ENCODE measurements around the gene HDAC10.
"Not testable (repeated sequence)": the region's sequence is repeated elsewhere in the genome, so short reads cannot be mapped to it uniquely, and the experiment has no call there.

The HDAC10 gene

DNA sequence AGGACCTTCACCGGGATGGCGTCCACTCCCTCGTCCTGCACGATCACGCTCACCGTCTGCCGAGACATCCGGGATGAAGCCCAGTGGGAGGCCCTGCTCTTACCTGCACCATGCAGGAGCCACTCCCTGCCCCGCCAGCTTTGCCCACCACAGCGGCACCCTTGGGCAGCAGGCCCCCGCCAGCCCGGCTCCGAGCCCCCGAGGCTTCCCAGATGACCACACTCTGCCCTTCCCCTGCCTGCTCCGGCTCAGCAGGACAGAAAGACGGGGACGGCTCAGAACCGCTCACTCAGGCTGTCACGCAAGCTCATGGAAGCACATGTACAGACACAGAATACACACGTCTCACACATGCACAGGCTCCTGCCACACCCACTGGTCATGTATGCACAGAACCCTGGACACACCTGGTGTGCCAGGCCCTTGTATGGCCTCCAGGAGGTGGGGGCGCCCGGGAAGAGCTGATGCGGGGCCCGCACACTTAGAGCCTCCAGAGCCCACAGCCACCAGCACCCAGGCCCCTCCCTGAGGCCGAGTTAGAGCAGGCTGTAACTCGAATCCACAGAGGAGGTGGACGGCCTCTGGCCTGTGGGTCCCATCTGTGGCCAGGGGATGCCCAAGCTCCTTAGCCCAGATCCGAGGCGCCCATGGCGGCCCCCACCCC lies 28.0 kb upstream of the HDAC10 start:
- Mint-ChIP-seq H3K4me1 (ENCODE audit: low read depth) (peaks cover 2% of the 10 kb centered on the region), H3K4me3 (no peak overlapping the region), H3K27me3 (ENCODE audit: low read depth) (peaks cover 2% of the 10 kb centered on the region), H3K36me3 (ENCODE audit: low read depth) (no peaks in the 10 kb centered on the region), H3K27ac (no peak overlapping the region), H3K9me3 (no peaks in the 10 kb centered on the region)

DNA sequence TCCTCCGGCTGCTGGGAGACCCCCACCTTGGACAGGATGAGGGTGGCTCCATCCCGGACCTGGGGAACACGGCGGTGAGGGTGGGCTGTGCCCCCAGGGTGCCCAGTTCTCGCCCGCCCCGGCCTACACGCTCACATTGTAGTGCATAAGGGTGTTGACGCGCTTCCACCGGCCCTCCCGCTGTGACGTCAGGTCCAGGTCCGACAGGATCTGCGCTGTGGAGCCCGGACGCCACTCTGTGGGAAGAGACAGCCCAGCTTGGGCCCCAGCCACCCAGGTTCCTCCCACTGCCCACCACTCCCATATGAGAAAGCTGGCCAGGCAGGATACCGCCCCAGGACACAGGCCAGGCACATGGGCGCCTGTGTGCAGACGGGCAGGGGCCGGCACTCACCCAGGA lies 27.4 kb upstream of the HDAC10 start:
- H3K4me3 Mint-ChIP-seq: no peak overlapping the region
- no peak overlapping the region for H3K27ac Mint-ChIP-seq
- no peaks in the 10 kb centered on the region for H3K36me3 Mint-ChIP-seq (ENCODE audit: low read depth)
- H3K27me3 Mint-ChIP-seq (ENCODE audit: low read depth): peaks cover 6% of the 10 kb centered on the region
- no peaks in the 10 kb centered on the region for H3K9me3 Mint-ChIP-seq
- H3K4me1 Mint-ChIP-seq (ENCODE audit: low read depth): peaks cover 4% of the 10 kb centered on the region

DNA sequence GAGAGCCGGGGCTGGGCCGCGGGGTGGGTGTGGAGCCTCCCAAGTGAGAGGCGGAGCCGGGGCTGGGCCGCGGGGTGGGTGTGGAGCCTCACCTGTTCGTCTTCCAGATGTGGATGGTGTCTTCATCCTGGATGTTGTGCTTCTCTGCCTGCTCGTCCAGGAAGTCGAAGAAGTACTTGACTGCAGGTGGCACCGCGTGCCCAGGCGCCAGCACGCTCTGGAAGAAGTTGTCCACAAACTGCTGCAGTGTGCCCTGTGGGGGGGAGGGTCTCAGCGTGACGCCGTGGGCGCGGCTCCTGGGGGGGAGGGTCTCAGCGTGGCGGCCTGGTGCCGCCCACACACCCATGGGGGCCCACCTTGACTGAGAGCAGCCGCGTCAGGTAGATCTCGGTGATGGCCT lies 26.7 kb upstream of the HDAC10 start:
- Mint-ChIP-seq H3K36me3 (ENCODE audit: low read depth) (no peaks in the 10 kb centered on the region), H3K27ac (no peak overlapping the region), H3K4me1 (ENCODE audit: low read depth) (peaks cover 4% of the 10 kb centered on the region), H3K9me3 (no peaks in the 10 kb centered on the region), H3K4me3 (no peak overlapping the region), H3K27me3 (ENCODE audit: low read depth) (peaks cover 8% of the 10 kb centered on the region)

DNA sequence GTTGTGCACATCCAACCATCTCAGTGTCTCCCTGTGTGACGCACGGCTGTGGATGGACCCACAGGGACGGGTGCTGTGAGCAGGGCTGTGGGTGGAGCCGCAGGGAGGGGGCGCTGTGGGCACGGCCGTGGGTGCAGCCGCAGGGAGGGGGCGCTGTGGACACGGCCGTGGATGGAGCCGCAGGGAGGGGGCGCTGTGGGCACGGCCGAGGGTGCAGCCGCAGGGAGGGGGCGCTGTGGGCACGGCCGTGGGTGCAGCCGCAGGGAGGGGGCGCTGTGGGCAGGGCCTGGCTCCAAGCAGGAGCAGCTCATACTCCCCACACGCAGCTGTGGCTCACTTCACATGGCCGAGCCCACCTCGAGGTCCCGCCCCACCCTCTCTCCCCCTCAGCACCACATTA lies 25.1 kb upstream of the HDAC10 start:
- Mint-ChIP-seq H3K27ac (no peak overlapping the region), H3K9me3 (no peaks in the 10 kb centered on the region)

DNA sequence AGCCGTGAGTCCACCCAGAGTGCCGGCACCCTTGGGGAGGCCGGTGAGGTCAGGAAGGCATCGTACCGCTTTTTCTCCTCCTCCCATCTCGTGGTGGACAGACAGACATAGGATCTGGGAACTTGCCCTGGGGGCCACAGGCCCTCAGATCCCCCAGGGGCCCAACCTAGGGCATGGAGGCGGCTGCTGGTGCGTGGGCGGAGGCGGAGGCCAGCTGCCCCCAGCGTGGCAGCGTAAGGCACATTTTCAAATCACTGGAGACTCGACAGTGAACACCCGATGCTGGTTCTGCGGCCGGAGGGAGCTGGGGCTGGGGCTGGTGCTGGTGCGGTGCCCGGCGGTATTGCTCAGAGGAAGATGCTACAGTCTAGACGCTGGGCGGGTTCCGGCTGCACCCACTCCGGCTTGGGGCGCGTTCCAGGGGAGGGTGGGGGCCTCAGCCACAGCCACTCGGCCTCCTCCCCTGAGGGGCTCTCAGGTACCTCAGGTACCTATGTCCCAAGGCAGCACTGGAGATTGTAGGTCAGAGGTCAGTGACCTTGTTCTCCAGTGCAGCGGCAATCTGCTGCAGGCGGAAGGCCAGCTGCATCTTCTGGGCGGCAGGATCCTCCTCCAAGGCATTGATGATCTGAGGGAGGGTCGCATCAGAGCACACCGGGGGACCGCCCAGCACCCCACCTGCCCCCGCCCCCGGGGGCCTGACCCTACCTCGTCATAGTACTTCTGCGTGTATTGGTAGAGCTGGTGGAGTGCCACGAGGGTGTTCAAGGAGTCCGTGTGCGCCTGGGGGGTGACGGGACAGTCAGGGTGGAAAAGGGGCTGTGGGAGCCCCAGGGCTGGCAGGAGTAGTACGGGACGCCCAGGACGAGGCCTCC lies 24.4 kb upstream of the HDAC10 start:
- peaks cover 4% of the 10 kb centered on the region for H3K4me1 Mint-ChIP-seq (ENCODE audit: low read depth)
- no peak overlapping the region for H3K4me3 Mint-ChIP-seq
- H3K36me3 Mint-ChIP-seq (ENCODE audit: low read depth): no peaks in the 10 kb centered on the region
- no peak overlapping the region for H3K27ac Mint-ChIP-seq
- H3K27me3 Mint-ChIP-seq (ENCODE audit: low read depth): peaks cover 10% of the 10 kb centered on the region
- H3K9me3 Mint-ChIP-seq: no peaks in the 10 kb centered on the region

More for the DNA sequence above, 25.1 kb upstream of the HDAC10 start:
- Mint-ChIP-seq H3K4me1 (ENCODE audit: low read depth) (peaks cover 4% of the 10 kb centered on the region), H3K36me3 (ENCODE audit: low read depth) (no peaks in the 10 kb centered on the region), H3K4me3 (no peak overlapping the region), H3K27me3 (ENCODE audit: low read depth) (peaks cover 10% of the 10 kb centered on the region)

DNA sequence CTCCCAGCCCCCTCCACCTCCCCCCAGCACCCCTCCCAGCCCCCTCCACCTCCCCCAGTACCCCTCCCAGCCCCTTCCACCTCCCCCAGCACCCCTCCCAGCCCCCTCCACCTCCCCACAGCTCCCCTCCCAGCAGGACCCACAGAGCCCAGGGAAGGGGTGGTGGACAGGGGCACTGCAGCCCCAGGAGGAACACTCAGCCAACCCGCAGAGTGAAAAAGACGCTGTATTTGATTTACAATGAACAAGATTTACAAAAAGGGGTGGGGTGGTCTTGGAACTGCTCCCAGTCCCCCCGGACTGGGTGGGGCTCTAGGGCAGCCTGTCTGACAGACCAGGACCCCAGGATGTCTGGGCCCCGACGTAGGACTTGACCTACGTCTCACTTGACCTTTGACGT lies 23.7 kb upstream of the HDAC10 start:
- Mint-ChIP-seq H3K4me3 (no peak overlapping the region), H3K4me1 (ENCODE audit: low read depth) (peaks cover 4% of the 10 kb centered on the region)

DNA sequence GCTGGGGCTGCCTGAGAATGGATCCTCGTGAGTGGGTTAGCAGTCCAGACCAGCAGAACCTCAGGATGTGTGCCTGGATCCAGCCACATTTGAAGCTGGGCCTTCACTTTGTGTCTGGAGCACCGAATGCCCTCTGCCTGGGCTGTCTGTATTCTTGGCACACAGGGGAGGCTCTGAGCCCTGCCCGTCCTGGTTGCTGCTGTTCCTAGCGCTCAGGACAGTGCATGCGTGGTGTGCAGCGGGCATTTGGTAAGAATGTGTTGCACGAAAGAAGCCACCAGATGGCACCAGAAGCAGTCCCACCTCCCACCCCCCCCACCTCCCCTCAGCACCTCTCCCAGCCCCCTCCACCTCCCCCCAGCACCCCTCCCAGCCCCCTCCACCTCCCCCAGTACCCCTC lies 23.2 kb upstream of the HDAC10 start:
- Mint-ChIP-seq H3K36me3 (ENCODE audit: low read depth) (no peaks in the 10 kb centered on the region), H3K4me3 (peak overlapping the region; percentile 47), H3K9me3 (no peaks in the 10 kb centered on the region), H3K27me3 (ENCODE audit: low read depth) (peaks cover 10% of the 10 kb centered on the region), H3K27ac (no peak overlapping the region), H3K4me1 (ENCODE audit: low read depth) (peaks cover 6% of the 10 kb centered on the region)

More for the DNA sequence above, 23.7 kb upstream of the HDAC10 start:
- Mint-ChIP-seq H3K36me3 (ENCODE audit: low read depth) (no peaks in the 10 kb centered on the region), H3K9me3 (no peaks in the 10 kb centered on the region), H3K27me3 (ENCODE audit: low read depth) (peaks cover 10% of the 10 kb centered on the region), H3K27ac (no peak overlapping the region)

DNA sequence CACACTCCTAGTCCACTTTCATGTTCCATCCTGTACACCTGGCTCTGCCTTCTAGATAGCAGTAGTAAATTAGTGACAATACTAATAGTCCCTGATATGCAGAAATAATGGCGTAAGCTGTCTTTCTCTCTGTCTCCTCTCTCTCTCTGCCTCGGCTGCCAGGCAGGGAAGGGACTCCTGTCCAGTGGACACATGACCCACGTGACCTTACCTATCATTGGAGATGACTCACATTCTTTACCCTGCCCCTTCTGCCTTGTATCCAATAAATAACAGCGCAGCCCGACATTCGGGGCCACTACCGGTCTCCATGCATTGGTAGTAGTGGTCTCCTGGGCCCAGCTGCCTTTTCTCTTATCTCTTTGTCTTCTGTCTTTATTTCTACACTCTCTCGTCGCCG lies 22.7 kb upstream of the HDAC10 start:
- peaks cover 10% of the 10 kb centered on the region for H3K27me3 Mint-ChIP-seq (ENCODE audit: low read depth)
- not testable (repeated sequence) for H3K9me3 Mint-ChIP-seq; H3K27ac Mint-ChIP-seq; H3K4me1 Mint-ChIP-seq (ENCODE audit: low read depth); H3K36me3 Mint-ChIP-seq (ENCODE audit: low read depth)
- peak overlapping the region; percentile 47 for H3K4me3 Mint-ChIP-seq

DNA sequence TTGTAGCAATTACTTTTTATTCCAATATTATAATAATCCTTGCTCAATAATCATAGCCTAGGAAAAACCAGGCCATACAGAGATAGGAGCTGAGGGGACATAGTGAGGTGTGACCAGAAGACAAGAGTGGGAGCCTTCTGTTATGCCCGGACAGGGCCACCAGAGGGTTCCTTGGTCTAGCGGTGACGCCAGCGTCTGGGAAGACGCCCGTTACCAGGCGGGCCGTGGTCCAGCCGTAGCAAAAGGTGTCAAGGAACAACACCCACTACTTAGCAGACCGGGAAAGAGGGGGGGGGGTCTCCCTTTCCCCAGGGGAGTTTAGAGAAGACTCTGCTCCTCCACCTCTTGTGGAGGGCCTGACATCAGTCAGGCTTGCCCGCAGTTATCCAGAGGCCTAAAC lies 22.3 kb upstream of the HDAC10 start:
- H3K27ac Mint-ChIP-seq; H3K36me3 Mint-ChIP-seq (ENCODE audit: low read depth); H3K9me3 Mint-ChIP-seq; H3K4me3 Mint-ChIP-seq: not testable (repeated sequence)
- peaks cover 10% of the 10 kb centered on the region for H3K27me3 Mint-ChIP-seq (ENCODE audit: low read depth)
- peaks cover 10% of the 10 kb centered on the region for H3K4me1 Mint-ChIP-seq (ENCODE audit: low read depth)

DNA sequence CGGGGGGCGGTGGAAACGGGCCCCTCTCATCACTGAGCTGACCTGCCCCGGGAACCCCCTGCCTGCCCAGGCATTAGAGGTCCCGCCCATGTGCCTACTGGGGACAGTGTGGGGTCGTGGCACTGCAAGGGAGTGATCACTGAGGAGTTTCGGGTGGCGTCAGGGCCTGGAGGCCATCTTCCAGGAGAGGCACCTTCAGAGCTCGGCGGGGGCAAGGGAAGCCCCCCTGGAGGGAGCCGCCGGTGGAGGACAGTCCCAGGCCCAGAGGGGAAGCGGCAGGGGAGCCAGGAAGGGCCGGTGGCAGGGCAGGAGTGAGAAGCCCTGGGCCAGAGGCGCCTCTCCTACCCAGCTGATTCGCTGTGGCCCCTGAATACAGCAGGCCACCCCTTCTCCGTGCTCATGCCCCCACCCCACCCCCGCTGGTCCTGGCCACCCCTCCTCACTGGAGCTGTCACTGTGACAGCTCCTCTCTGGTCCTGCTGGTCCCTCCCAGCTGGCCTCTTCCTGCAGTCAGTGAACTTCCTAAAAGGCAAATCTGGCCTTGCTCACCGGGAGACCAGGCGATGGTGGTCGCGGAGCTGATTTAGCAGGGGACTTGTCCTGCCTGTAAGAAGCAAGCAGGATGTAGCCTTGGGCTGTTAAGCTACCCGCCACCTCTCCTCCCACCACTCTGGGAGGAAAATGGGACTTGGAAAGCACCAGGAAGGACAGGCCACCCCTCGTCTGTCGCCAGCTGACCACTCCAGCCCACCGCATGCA lies 21.2 kb upstream of the HDAC10 start:
- Mint-ChIP-seq H3K27me3 (ENCODE audit: low read depth) (peaks cover 10% of the 10 kb centered on the region), H3K9me3 (no peaks in the 10 kb centered on the region), H3K36me3 (ENCODE audit: low read depth) (no peaks in the 10 kb centered on the region), H3K4me3 (peak overlapping the region; percentile 34), H3K4me1 (ENCODE audit: low read depth) (peaks cover 10% of the 10 kb centered on the region), H3K27ac (no peak overlapping the region)

DNA sequence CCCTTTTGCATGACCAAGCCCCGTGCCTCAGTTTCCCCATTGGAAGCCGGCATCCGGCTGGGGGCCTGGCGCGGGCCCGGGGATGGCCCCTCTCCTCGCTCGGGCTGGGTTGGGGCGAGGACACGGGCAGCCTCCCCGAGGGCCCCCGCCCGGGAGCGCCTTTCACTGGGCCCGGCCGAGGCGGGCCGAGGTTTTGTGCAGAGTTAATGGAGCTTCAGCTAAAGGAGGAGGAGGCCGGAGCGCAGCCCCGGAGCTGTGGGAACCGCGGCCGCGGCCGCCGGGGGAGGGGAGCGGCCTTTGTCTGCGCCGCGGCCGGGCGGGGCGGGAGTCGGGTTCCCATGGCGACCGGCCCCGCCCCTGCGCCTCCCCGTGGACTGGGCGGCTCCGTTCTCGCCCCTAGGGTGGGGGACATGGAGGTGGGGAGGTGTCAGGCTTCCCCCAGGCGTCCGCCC lies 20.5 kb upstream of the HDAC10 start:
- no peak overlapping the region for H3K27ac Mint-ChIP-seq
- H3K9me3 Mint-ChIP-seq: no peaks in the 10 kb centered on the region
- H3K27me3 Mint-ChIP-seq (ENCODE audit: low read depth): peaks cover 10% of the 10 kb centered on the region
- H3K4me3 Mint-ChIP-seq: no peak overlapping the region
- no peaks in the 10 kb centered on the region for H3K36me3 Mint-ChIP-seq (ENCODE audit: low read depth)
- peaks cover 10% of the 10 kb centered on the region for H3K4me1 Mint-ChIP-seq (ENCODE audit: low read depth)

DNA sequence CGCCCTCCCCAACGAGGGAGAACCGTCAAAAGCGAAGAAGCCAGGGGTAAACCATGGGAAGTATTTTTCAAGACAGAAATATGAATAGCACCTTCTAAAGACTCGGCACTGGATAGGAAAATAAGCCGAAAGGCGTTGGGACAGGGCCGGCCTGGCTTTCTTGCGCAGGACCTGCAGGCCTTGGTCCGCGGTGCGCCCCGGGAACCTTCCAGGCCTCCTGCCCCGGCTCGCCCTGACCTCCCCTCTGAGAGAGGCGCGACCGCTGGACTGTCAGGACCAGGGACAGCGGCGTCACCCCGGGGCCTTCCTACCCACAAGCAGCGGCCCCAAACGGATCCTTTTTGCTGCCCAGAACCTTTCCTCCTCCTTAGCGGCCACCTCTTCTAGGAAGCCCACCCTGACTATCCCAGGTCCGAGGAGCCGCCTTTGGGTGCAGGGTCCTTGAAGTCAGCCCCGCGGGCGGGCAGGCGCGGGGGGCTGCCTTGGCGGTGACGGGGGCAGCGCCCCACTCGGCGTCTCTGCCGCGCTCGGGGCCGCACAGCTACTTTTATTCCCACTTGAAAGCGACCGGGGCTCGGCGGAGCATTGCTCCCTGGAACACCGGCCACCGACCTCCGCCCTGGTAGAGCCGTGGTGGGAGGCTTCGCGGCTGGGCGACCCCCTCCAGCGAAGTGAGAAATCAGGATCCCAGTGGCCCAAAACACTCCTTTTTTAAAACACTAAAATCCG lies 19.8 kb upstream of the HDAC10 start:
- Mint-ChIP-seq H3K9me3 (no peaks in the 10 kb centered on the region), H3K27me3 (ENCODE audit: low read depth) (peaks cover 10% of the 10 kb centered on the region), H3K4me1 (ENCODE audit: low read depth) (peaks cover 10% of the 10 kb centered on the region), H3K36me3 (ENCODE audit: low read depth) (peaks cover 1% of the 10 kb centered on the region), H3K4me3 (peak overlapping the region; percentile 73), H3K27ac (peak overlapping the region; percentile 45)

DNA sequence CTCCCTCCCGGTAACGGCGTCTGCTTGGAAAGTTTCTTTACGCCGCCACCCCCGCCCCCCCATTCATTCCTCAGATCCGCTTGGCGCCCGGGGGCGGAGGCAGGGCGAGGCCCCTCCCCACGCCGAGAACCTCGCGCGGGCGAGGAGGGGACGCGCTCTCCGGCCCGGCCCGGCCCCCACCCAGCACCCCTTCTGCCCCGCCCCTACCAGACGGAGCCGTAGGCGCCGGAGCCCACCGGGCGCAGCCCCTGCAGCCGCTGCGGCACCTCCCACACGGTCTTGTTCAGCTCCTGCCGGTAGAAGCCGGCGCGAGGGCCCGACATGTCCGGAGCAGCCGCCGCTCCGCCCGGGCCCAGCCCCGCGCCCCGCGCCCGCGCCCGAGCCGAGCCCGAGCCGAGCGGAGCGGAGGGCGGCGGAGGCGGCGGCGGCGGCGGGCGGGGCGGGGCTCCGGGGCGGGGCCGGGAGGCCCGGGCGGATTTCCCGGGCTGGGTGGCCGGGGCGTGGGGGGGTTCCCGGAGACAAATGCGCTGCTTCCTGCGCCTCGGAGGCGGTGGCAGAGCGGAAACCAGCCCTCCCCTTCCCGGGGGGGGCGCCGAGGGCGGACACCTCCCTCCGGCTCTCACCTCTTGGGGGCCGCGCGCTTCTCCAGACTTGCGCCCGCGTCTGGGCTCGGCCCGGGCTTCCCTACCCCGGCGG lies 19.1 kb upstream of the HDAC10 start, which contains the start of gene MAPK11:
MAPK11 (minus strand) TSS at position 411 of the 696 bp plus-strand sequence; CDS start at position 323, 88 bp downstream.
- H3K4me3 Mint-ChIP-seq: peak within 1 kb of the TSS; percentile 73
- H3K4me1 Mint-ChIP-seq (ENCODE audit: low read depth): peaks cover 10% of the 10 kb centered on the region
- H3K27me3 Mint-ChIP-seq (ENCODE audit: low read depth): peaks cover 10% of the 10 kb centered on the region
- H3K27ac Mint-ChIP-seq: peak within 1 kb of the TSS; percentile 45
- peaks cover 3% of the 10 kb centered on the region for H3K36me3 Mint-ChIP-seq (ENCODE audit: low read depth)
- H3K9me3 Mint-ChIP-seq: no peaks in the 10 kb centered on the region

Measured in T-helper 1 cell treated with Interleukin-12 subunit alpha and Interleukin-12 subunit beta and Interleukin-4 antibody, amounts not matched to agents 30 μg/mL and 1 μg/mL, for 36 hours (primary cell).